Dermis microvascular lymphatic vessel endothelial cell (primary cell): ENCODE data around the gene PAX8. TPM values are rescaled to one million over a fixed set of nuclear protein-coding genes. Genes with fewer than 3 reads are reported as not detected.
"Not testable (repeated sequence)": the region's sequence is repeated elsewhere in the genome, so short reads cannot be mapped to it uniquely, and the experiment has no call there.

Source experiments
- DNase-seq, 2 donors: peaks; one replicate each; pipeline versions ENCODE4 v3.0.0 to v3.0.0-alpha.2; 2010; ENCODE audit warnings: low read depth in 2 of 2
- total RNA-seq: library from RNA; depleted of rRNA; stranded (reverse); fragments of >200 nt; gene quantifications from 2 replicates; pipeline ENCODE4 v1.2.1, GENCODE V29; 2014

Gene PAX8
- total RNA-seq = under 0.01 TPM in 2 replicates

DNA sequence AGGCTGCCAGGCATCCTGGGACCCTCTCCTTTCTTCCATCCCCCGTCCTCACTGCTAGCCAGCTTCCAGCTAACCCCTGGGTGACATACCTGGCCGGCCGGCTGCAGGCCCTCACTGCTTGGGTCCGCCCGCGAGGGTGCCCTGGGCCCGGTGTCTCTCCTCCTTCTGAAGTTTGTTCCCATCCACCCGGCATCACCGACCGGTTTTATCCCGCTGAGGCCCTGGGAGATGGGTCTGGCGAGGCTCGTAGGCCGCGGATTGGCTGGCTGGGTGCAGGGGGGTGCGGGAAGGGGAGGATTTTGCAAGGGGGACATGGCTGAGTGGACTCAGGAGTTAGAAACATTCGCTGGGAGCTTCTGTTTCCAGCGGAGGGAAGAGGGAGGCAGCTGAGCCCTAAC, at the start of gene PAX8:
Gene PAX8, minus strand, starts transcription at position 180 of the 398 bp plus-strand sequence. CDS start 527 bp downstream, outside the sequence.
- no peak for DNase-seq

DNA sequence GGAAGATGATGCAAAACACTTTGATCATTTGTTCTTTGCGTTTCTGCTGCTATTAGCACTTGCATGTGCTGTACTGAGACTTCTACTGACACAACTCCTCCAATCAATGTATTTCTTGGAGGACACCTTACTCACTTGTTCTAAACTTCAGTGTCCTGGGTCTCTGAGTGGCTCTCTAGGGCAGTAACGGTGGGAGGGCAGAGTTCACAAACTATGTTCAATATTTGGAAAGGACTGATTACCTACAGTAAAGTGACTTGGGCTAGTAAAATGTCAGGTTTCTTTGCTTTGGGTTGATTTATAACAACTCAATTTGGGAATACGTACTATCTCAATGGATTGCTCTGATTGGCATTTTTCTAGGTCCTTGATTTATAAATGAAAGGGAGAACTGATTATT, 49.3 kb upstream of the PAX8 start:
- DNase-seq = no peak

DNA sequence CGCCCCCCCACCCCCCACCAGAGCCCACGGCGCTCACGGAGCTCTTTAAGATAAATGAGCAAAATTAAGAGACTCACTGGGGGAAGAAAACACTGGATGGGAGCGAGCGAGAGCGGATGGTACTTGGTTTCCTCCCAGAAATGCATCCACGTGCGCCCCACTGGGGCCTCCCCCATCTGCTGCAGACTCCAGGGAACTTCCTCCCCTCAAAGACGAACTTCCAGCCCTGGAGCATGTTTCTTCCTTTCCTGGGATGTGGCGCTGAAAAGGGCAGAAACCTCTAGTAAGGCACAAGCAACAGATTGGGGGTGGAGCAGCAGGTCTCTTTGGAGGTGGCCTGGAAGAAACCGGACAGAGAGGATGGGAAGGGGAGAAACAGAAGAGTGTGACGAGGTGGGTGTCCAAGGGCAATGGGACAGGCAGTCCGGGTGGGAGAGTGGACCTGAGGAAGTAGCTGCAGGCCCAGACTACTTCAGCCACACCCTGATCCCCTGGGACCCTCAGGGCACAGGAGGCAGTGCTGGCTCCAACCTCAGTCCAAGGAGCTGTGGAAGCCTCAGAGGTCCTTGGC, 46.5 kb upstream of the PAX8 start:
- not testable (repeated sequence) for DNase-seq

DNA sequence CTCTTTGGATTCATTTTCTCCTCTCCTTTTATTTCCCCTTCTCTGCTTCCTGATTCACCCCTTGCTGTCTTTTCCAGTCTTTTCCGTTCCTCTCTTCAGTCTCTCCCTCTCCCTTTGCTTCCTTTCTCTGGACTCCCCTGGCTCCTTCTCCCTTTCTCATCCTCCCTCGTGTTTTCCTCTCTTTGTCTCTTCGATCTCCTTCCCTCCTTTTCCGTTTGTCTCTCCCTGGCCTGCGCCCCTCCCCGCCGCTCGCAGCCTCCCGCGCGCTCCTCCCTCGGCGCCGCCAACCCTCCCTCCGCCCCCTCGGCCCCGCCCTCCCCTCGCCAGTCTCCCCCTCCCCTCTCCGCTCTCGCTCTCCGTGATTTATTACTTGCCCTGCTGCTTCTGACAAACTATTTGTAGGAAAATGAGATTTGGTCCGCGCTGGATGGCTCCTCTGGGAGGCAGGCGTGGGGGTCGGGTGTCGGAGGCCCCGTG, 46.0 kb upstream of the PAX8 start:
- DNase-seq = peak in 1 of 2 donors; percentile 52

DNA sequence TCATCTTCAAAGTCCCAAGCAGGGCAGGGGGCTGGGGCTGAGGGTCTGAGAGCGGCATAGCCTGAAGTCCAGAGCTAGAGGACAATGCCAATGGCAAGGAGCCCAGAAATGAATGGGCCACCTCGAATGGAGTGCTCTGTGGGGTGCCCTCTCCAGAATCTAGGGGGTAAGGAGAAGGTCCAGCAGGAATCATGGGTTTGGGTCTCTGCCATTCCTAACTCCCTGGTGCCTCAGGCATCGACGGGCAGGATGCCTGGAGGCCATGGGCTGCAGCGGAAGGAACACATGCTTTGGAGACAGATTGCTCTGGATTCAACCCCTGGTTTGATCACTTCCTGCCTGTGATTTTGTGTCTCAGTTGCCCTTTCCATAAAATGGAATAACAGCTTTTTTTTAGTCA, 44.4 kb upstream of the PAX8 start:
- not testable (repeated sequence) for DNase-seq

DNA sequence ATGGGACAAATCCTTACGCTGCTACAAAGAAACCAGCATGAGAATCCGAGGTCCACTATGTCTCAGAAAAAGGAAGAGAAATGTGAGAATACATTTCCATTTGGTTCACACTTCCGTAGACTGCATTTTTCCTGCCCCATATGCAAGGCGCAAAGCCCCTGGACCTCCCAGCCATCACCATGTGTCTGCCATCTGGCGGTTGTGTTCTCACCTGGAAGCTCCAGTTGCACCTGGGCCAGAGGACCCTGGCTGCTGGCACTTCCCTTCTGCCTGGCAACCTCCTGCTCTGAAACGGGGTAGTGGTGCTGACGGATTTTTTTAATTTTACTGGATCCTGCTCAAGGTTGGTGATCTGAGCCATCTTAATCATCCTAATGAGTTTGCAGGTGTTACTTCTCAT, 41.4 kb upstream of the PAX8 start:
- DNase-seq = not testable (repeated sequence)

DNA sequence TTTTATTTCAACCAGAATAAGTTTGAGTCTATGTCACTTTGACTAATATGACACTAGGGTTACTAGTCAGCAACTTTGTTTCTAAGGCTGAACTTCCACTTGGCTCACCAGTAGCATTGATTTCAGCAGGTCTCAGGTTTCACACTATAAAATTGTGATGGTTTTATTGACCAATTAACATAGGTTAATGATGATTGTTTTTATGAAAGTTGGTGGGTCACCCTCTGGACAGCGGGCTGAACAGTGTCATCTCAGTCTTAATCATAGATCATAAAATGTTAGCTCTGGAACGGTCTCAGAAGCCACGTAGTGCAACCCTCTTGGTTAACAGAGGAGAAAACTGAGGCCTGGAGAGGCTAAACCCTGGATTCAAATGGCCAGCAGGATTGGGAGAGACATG, 40.2 kb upstream of the PAX8 start:
- DNase-seq = not testable (repeated sequence)

DNA sequence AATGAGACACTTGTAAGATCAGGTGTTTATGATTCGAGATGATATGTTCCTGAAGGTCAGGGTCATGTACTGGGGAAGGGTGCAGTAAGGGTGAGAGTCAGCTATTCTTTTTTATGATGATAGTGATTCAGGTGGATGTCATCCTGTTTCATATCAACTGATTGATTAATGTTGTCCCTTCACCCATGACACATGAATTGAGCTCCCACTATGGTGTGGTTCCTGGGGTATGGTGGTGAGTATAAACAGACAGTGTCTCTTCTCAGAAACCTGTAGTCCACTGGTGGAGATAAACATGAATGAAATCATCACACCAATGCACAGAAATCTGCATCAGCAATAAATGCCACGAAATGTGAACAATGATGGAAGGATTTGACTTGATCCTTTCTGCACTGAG, 37.4 kb upstream of the PAX8 start:
- no peak for DNase-seq

DNA sequence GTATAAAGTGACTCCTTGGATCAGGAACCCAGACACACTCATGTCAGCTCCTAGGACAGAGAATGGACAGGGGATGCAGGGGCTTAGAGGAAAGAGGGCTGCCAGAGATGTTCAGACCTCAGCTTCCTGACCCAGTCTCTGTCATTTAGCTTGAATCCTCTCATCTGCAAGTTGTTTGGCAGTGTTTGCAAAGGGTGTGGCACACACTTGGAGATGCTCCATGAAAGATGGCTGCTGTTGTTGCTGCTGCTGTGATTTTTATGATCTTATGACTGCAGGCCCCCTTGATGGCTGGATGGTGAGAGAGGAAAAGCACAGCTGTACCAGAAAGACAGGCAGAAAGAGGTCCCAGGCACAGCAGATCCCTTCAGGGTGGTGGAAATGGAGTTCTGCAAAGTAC, 35.9 kb upstream of the PAX8 start:
- not testable (repeated sequence) for DNase-seq

DNA sequence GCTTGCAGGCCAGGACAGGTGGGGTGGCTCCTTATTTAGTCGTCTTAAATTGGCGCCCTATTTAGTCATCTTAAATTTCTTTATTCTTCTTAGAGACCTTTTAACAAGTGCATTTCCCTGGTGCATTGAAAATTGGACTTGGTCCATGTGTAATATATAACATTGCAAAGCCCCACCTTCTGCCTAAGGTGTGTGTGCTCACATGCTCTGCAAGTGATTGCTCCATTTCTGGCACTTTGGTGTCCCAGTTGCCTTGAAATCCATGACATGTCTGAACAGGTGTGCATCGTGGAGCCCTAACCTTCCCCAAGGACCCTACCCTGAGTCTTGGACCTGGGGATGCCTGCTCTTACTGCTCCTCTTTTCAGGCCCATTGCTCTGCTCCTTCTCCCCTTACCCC, 35.5 kb upstream of the PAX8 start:
- not testable (repeated sequence) for DNase-seq

DNA sequence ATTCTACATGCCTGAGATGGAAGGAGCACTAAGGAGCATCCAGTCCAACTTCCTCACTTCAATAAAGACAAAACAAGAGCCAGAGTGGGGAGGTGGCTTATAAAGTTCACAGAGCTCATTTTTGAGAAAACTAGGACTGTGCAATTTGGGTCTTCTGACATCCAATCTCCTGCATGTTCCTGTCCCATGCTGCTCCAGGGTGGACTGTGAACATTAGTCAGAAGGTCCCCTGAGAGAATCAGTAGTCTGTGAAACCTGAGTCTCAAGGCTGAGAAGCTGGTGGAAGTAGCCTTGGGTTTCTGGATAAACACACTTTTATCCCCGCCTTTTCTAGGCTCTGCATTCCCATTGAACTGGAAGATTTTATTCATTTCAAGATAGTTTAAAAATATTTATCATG, 33.1 kb upstream of the PAX8 start:
- DNase-seq = not testable (repeated sequence)

DNA sequence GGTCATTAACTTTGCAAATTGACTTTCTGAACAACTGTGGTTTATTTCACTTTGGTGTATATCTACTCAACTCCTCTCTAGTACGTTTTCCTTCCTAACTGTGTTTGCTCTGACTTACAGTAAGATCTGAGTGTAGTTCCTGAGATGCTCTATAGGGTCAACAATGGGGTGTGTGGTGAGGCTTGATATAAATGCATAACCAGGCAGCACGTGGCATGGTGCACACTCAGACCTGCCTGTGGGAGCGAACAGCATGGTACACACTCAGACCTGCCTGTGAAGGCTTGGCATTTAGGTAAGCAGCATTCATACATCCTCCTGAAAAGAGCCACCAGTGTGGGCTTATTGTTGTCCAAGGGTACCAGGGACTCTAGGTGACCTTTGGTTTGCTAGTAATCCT, 32.5 kb upstream of the PAX8 start:
- not testable (repeated sequence) for DNase-seq

DNA sequence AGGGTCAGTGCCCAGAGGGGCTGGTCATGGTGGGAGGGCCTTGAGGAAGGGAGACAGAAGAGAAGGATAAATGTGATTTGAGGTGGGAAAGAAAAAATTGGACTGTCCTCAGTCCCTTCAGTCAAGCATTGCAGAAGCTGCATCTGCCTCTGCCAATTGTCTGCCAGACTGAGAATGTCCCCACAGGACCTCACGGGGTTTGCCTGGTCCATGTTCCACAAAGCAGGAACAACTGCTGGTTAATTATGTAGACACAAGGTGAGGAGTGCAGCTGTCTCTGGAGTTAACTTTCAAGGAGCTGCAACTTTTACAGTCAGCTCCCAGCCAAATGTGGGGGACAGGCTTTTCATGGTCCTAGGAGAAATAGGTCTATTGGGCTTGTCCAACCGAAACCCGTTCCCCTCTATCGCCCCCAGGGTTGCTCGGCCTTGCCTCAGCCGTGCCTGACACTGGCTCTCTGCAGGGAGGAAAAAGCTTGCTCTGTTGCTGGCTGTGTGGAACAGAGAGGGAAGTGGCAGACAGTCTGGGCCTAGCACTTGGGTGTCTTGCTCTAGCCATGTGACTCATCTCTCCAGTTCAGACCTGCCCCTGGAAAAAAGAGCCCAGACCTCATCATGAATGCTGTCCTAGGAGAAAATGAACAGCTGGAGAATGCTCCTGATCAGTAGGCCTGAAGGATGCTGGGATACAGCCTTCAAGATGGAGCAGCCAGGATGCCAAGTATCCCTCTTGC, 31.1 kb upstream of the PAX8 start:
- DNase-seq = no peak

DNA sequence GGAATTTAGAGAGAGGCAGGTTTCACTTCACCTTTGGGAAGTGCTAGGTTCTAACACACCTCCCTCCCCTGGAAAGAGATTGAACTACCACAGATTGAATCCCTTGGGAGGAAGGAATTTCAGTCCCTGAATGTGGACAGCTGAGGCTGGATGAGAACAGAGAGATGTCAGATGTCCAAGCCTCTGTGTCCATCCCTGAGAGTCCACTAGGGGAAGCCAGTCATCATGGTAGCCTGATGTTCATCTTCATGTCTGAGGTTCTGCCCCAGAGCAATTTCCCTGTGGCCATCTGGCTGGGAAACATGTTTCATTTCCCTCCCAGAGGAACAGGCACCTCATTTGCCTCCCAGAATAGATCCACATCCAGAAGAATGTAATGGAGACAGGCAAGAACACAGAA, 30.1 kb upstream of the PAX8 start:
- DNase-seq = not testable (repeated sequence)

DNA sequence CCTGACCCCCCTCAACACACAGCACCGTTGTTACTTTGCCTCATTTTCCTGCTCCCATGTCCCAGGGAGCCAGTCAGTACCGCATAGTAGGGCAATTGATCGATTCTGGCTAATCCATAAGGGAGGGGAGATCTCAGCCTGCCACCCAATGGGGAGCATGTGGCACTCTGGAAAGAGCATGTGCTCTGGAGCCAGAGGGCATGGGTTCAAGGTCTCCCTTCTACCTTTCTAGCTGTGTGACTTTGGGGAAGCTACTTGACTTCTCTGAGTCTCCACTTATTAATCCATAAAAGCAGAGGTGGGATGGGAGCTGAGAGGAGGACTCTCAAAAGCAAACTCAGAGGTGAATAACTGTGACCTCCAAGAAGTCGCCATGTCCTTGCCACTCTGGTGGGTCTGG, 27.5 kb upstream of the PAX8 start:
- not testable (repeated sequence) for DNase-seq

DNA sequence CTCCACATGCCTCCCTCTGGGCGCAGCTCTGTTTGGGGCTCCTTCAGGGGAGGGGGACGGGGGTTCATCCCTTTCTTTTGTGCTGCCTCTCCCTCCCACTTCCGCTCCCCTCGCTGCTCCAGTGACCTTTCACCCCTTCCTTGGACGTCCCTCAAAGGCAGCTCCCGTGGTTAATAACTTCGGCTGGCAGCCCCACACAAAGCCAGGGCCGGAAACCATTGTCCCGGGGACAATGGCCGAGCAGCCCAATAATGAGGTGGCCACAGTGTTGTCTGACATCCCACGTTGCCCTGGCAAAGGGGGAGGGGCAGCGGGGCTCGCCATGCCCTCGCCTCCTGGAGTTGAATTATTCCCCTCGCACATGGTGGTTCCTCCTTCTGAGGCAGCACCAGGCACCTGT, 27.0 kb upstream of the PAX8 start:
- not testable (repeated sequence) for DNase-seq

DNA sequence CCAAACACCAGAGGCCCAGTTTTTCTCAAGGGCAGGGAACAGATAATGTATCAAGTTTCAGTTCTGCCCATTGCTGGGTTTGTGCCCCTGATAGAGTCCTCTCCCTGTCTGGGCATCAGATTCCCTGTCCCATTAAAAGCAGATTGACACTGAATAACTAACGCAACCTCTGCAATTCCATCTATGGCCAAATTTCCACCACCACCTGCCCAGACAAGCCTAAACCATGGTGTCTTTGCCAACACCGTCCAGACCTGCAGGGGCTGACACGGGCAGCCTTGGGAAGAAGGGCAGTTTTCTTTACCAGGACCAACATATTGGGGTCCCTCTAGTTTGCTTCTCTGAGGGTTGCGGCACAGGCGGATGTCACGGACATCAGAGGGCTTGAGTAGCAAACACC, 26.4 kb upstream of the PAX8 start:
- no peak for DNase-seq

DNA sequence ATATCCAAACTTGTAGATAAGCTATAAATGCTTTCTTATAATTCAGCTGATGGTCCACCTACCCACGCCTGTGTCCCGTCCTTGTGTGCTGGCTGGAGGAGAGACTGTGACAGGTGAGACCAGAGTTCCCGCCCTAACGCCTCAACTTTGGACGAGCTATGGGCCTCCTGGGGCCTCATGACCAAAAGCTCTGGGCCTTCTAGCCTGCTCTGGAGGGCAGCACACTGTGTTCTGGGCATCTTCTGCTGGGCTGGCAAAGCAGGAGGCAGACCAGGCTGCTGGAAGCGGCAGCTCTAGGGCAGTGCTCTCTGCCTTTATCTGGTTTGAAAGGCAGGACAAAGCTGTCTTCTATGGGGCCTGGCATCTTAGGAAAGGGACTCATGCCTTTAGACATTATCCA, 26.0 kb upstream of the PAX8 start:
- no peak for DNase-seq

DNA sequence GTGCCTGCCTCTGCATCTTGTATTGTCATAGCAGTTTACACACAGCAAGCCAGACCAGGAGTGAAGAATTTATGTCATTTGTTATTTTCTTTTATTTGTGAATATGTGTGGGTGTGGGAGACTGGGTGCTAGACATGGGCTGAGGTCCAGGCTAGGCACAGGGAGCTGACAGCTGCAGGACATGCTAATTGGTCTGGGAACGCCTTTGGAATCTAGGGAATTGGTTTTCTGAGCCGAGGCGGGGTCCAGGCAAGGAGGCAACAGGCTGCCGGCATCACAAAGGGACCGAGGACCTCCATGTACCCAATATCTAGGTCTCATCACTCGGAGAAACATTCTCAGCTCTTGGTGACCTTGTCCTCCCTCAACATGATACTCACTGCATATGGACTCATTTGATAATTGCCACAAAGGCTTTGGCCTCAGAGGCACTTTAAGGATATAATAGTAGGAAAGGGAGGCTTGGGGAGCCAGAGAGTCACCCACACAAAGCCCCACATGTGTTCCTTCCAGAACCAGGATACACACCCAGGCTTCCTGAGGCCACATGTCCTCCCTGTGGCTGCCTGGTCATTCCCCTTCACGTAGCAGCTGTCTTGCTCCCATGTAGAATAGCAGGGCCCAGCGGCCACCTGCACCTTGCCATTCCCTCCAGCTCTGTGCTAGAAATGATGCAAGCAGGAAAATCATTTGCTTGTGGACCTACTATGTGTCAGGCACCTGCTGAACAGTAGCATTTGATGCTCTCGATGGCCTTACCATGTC, 23.7 kb upstream of the PAX8 start:
- DNase-seq = not testable (repeated sequence)

DNA sequence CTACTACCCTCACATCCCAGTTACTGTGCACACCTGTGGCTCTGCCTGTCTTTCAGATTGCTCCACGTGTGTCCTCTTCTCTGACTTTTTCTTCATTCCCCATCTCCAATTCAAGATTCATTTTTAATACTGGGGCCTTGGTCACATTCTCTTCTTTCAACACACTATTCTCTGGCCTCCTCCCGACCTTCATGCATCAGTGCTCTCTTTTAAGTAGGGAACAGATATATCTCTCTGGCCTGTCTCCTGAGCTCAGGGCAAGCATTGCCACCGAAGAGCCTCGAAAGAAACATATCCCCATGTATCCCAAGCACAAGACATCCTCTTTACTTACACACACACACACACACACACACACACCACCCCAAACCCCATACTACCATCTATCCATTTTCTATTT, 21.6 kb upstream of the PAX8 start:
- DNase-seq = no peak

DNA sequence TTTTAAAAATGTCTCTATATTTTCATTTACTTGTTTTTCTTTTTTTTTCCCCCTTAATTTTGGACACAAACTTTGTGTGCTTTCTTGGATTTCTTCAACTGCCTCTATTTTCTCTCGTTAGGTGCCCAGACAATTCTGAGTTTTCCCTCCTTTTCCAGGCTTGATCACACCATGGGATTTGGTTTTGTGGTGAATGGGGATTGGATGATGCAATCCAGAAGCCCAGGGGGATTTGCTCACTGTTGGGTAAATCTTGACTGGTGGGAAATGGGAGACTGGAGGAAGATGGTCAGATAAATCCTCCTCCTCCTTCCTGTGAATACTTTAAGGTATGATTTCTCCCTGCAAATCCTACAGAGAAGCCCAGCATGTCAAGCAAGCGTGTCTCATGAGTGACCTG, 19.5 kb upstream of the PAX8 start:
- no peak for DNase-seq

DNA sequence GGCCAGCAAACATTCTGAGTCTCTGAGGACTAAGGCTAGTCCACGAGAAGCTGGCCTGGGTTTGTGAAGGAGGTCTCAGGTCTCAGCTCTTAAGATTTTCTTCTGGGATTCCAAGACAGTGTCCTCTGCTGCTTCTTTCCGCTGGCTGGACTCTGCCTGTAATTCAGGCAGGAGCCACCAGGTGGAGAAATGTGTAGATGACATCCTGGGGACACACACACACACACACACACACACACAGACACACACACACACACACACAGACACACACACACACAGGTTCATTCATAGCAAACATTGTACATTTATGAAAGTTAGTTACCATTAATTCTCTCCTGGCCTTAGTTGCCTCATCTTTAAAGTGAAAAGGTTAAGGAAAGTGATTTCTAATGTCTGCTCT, 18.9 kb upstream of the PAX8 start:
- DNase-seq = peak in 1 of 2 donors; percentile 10
